HL-60/S4 (cell line): Measurements from ENCODE around the gene GPR21.

Experiments
- in situ Hi-C: fragments of 300-500 bp; cut with MboI; formaldehyde crosslinking; loops from 2 replicates; pipeline ENCODE4 v1.14.3; 2022; ENCODE audit warnings: low sequenced_read_pairs

The GPR21 gene

DNA sequence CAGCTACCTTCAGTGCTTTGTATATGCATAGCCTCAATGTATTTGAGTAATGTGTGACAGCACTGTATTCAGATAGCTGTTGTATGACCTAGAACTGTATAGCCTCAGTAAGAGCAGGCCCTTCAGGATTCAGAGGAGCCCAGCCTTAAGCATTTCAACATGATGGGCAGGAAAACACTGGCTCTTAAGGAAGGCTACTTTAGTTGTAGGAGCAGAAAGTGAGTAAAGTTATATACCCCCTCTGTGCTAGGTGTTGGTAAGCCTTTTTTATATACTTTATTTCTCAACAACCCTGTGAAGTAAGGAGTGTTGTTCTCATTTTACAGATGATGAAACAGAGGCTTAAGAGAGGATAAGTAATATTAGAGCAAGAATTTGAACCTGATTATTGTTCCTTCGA, 1.5 kb upstream of the GPR21 start:
- in situ Hi-C loops, result no loop called here

DNA sequence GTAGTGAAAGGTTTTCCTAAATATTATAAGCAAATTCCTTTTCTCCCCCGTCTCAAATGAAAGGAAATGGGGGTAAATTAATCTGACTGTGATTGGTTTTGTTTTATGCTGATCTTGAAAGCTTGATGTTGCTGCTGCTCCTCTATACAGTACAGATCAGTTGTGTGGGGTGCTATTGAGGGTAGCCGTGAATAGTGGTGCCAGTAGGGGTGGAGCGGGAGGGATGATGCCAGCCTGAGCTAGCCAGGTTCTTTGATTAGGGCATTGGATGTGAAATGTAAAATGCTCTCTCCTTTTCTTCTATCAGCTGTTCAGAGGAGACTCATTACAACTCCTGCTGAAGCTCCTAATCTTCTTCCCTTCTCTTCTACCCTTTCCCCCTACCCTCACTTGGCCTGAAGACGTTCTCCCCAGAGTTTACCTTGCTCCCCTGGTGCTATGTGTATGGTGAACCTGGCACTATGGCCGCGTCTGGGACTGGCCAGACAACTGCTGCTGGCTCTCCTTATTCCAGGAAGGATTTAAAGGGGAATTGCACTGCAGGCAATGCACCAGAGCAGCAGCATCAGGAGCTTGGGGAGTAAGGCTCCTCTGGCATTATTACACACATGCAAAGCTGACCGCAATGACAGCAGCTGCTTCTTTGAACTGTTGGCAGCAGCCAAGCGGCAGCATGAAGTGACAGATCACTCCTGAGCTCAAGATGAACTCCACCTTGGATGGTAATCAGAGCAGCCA, 566 bp downstream of the GPR21 start:
- in situ Hi-C loops, result no loop called here

DNA sequence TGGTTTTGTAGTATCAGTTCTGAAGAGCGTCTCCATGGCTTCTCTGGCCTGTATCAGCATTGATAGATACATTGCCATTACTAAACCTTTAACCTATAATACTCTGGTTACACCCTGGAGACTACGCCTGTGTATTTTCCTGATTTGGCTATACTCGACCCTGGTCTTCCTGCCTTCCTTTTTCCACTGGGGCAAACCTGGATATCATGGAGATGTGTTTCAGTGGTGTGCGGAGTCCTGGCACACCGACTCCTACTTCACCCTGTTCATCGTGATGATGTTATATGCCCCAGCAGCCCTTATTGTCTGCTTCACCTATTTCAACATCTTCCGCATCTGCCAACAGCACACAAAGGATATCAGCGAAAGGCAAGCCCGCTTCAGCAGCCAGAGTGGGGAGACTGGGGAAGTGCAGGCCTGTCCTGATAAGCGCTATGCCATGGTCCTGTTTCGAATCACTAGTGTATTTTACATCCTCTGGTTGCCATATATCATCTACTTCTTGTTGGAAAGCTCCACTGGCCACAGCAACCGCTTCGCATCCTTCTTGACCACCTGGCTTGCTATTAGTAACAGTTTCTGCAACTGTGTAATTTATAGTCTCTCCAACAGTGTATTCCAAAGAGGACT, 1.5 kb downstream of the GPR21 start:
- in situ Hi-C loops, result no loop called here

- in situ Hi-C loops, result no loop called here
These were observed 2.3 kb downstream of the GPR21 start for GRCh38 chr9:123035791-123036190.

DNA sequence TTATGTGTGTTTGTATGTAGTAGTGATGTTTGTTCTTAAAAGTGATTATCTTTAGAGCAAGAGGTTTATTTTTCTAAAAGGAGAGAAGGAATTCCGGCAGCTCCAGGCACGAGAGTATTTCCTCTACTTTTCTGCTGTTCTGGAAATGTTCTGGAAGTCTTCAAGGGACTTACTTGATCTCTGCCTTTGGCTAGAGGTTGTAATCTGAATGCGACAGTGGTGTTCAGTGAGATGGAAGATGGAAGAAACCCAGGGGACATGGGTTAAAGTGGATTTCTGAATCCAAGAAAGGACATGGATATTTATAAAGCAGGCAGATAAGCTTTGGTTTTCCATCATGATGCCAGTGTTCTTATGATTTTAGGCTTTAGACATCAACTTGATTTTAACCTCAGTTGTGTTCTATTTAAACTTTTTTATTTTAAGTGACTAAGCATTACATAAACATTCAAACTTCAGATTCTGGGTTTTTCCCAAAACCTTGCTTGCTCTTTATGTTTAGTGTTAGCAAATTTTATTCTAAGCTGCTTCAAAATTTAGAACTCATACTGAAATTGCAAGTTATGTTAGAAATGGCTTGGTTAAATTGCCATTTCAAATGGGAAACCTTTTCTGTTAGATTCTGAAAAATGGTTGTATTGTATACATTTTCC, 3.6 kb downstream of the GPR21 start:
- in situ Hi-C loops, result no loop called here

GRCh38 chr9:123039617-123040219, 6.3 kb downstream of the GPR21 start:
- in situ Hi-C loops, result no loop called here

DNA sequence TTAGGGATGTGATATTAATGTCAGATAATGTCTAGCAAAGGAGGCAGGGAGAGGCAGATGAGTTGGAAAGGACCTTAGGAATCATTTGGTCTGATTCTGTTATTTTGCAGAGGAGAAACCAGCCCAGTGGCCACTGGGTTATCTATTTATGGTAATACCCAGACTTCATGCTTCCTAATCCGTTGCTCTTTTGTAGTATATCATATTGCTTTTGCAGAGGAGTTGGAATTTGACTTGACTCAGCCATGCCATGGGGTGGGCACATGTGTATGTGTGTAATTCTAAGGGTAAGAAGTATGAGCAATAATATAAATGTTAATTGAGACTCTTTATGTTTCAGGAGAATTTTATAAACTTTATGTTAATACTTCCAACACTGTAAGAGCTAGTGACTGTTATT, 7.3 kb downstream of the GPR21 start:
- in situ Hi-C loops, result no loop called here

GRCh38 chr9:123041489-123041888, 8.0 kb downstream of the GPR21 start:
- in situ Hi-C loops, result no loop called here

- in situ Hi-C loops, result no loop called here
These were observed 9.8 kb downstream of the GPR21 start for GRCh38 chr9:123043081-123043939.

DNA sequence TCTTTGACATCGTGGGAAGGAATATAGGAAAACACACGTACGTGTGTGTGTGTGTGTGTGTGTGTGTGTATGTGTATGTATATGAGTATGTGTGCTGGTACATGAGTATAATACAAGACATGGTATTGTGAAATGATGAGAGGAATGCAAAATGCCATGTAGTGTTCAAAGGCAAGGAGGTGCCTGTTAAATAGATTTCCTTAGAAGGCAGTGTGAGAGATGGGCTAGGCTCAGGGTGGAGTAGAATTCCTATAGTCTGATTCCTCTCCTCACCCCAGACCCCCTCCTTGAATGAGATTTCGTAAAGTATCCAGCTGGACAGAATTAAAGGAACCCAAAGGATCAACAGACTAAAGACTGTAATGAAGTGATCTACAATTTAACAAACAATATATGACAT, 11.1 kb downstream of the GPR21 start:
- in situ Hi-C loops, result no loop called here

DNA sequence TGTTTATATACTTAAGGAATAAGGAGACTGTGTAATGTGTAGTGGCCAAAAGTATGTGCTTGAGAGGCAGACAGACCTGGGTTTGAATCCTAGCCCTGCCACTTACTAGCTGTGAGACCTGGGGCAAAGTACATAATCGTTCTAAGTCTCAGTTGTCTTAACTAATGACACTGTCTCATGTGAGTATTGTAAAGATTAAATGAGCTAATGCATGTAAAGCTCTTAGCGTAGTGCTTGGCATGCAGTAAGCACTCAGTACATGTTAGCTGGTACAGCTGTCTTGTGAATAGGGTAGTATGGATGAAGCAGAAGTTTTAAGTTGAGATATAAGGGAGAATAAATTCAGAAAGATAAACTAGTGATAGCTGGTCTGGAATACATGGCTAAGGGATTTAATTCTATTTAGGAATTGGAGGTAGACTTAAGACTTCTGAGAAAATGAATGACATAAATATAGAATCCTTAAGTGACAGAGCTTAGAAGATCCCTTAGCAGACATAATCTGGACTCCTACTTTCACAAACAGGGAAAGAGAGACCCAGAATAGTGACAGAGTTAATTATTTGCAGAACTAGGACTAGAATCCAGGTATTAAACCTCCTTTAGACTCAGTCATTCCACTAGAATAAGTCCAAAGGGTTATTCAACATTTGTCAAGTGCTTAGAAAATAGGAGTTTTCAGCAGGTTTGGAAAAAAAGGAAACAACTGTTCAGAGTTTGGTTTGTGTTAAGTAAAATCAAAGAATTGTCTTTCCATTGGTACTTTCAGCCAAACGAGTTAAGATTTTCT, 13.1 kb downstream of the GPR21 start:
- in situ Hi-C loops, result no loop called here

GRCh38 chr9:123048748-123049147, 15.3 kb downstream of the GPR21 start:
- in situ Hi-C loops, result no loop called here

GRCh38 chr9:123049589-123050222, 16.2 kb downstream of the GPR21 start:
- in situ Hi-C loops, result no loop called here

- in situ Hi-C loops, result no loop called here
These were observed 19.6 kb downstream of the GPR21 start for GRCh38 chr9:123053046-123053445.

- in situ Hi-C loops, result no loop called here
These were observed 20.2 kb downstream of the GPR21 start for GRCh38 chr9:123053711-123054110.

DNA sequence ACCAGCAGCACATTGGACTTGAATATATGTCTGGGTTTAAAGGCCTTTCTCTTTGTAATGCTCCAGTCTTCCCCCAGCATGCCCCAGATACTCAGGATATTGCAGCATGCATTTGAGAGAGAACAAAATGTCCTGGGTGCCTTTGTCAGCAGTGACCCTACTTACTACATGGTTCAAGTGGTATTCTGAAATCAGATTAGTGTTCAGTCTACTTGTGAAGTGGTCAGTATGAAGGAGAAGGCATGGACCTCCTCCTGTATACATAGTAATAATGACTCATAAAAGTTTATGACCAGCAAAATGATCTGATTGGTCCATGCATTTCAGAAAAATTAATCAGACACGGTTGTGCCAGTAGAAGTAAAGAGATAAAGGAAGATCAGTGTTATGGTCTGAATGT, 25.4 kb downstream of the GPR21 start:
- in situ Hi-C loops, result no loop called here

- in situ Hi-C loops, result no loop called here
These were observed 26.2 kb downstream of the GPR21 start for GRCh38 chr9:123059472-123060220.

GRCh38 chr9:123061216-123061615, 27.7 kb downstream of the GPR21 start:
- in situ Hi-C loops, result no loop called here
